ENCODE results near the gene GALK2.

The GALK2 gene

GRCh38 chr15:49366496-49366895 is 196.4 kb downstream of the GALK2 start:
- no peak for DNase-seq

DNA sequence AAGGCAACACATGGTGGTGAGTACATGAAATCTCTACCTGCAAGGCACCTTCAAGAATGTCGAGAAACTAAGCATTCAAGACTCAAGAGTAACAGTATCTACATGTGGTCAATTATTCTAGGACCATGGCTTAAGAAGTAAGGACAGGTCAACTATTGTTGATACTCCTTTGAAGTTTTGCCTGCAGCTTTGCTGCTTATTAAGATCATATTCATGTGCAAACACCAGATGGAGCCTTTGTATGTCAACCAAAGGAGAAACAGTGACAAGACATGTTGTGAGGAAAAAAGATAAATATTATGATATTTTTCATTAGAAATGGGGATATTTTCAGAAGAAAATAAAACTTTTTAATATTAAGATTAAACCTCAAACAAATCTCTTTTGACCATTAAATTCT is 200.7 kb downstream of the GALK2 start:
- no peak for DNase-seq

- no peak for DNase-seq
These were observed 202.3 kb downstream of the GALK2 start for GRCh38 chr15:49372366-49372765.

- no peak for DNase-seq
These were observed 209.9 kb downstream of the GALK2 start for GRCh38 chr15:49379996-49380395.

GRCh38 chr15:49380912-49381311 is 210.9 kb downstream of the GALK2 start:
- no peak for DNase-seq
